ENCODE data around the gene GPSM1.

GRCh38 chr9:136371533-136371880 lies 44.2 kb downstream of the GPSM1 start:
- TF ChIP-seq, protein P1, sequence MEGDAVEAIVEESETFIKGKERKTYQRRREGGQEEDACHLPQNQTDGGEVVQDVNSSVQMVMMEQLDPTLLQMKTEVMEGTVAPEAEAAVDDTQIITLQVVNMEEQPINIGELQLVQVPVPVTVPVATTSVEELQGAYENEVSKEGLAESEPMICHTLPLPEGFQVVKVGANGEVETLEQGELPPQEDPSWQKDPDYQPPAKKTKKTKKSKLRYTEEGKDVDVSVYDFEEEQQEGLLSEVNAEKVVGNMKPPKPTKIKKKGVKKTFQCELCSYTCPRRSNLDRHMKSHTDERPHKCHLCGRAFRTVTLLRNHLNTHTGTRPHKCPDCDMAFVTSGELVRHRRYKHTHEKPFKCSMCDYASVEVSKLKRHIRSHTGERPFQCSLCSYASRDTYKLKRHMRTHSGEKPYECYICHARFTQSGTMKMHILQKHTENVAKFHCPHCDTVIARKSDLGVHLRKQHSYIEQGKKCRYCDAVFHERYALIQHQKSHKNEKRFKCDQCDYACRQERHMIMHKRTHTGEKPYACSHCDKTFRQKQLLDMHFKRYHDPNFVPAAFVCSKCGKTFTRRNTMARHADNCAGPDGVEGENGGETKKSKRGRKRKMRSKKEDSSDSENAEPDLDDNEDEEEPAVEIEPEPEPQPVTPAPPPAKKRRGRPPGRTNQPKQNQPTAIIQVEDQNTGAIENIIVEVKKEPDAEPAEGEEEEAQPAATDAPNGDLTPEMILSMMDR (IDR thresholded peaks at IDR 0.05) = no peak
- no peak for TF ChIP-seq POLR2A (IDR thresholded peaks at IDR 0.05)
